ENCODE data around the gene TMEM108. TPM values are rescaled to one million over a fixed set of nuclear protein-coding genes. Genes with fewer than 3 reads are reported as not detected.

The TMEM108 gene
- total RNA-seq, 1 donor from 2014 or later, result 0.60 TPM

DNA sequence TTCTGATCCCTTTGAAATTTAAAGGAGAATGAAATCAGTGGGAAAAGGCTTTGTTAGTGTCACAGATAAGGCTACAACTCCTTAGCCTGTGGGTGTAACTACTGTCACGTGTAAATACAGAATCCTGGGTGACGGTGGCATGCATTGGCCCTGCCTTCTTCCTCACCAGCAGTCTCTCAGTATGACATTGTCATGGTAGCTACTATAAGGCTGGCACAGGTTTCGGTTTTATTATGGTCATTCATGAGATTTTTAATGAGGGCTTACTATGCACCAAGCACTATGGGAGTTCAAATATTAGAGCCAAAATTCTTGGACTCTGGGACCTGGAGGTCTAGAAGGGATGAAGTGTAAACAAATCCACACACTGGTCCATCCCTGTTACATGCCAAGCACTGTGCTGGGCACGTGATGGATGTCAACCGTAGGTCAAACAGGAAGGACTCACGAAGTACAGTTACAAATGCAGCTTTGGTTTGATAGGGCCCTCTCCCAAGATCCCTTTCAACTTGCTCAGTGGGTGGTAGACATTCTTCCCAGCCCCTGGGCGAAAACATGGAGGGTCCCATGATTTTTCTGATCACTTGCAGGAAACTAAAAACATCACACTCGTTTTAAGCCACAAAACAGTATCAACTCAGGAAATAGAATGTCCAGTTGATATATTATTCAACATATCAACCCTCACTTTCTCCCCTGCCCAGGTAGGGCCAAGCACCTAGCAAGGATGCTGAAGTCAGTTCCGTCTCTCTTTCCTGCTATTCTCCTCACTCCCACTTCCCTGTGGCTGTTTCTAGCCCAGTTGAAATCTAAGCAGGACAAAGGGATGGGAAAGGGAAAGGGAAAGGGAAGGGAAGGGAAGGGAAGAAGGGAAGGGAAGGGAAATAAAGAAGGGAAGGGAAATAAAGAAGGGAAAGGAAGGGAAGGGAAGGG lies 387.0 kb downstream of the TMEM108 start:
- peak; percentile 17 for ATAC-seq

- ATAC-seq, result no peak
These were observed 387.7 kb downstream of the TMEM108 start for GRCh38 chr3:133425898-133426297.

DNA sequence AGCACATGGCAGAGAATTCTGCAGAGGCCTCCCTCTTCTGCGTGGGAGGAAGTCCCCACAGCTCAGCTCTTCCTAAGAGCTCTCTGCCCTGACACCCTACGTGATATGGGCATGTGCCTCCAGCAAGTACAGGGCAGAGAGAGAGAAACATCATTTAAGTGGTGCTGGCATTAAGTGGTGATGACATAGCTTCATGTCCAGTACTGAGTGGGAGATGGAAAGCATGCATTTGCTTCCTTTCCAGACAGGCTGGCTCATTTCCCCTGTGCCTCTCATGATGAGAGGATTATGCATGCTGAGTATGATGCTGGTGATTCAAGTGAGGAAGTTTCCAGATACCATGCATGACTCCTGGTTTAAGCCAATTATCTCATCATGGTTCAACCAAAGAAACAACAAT lies 388.5 kb downstream of the TMEM108 start:
- peak; percentile 31 for ATAC-seq

- no peak for ATAC-seq
These were observed 390.4 kb downstream of the TMEM108 start for GRCh38 chr3:133428552-133428951.

DNA sequence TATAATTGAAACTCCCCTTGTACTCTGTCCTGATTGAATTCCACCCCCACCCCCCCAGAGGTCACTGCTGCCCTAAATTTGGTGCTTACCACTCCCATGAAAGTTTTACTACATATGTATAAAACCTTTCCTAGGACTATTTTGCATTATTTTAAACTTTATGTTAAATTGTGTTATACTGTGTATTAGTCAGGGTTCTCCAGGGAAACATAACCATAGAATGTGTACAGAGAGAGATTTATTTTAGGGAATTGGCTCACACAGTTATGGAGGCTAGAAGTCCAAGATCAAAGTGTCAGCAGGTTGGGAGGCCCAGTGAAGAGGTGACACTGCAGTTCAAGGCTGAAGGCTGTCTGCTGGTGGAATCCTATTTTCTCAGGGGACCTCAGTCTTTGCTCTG lies 390.9 kb downstream of the TMEM108 start:
- no peak for ATAC-seq

GRCh38 chr3:133439563-133439962 lies 401.4 kb downstream of the TMEM108 start:
- ATAC-seq, result no peak

DNA sequence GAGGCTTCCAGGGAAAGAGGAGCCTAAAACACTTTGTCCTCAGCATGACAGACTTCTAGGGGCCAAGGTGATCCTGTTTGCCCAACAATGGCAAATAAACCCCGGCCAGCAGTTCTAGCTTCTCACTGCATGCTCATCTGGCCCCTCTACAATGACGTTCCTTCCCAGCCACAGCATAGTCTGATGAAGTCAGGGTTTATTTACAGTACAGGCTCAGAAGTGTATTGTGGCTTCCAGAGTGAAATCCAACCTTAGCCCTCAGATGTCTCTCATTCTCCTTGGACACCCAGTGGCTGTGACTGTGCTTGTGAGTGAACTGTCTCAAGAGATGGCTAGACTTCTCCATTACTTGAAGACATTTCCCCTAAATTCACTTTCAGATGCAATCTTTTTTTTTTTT lies 402.5 kb downstream of the TMEM108 start:
- no peak for ATAC-seq

- ATAC-seq, result no peak
These were observed 403.7 kb downstream of the TMEM108 start for GRCh38 chr3:133441867-133442270.

GRCh38 chr3:133442518-133442917 lies 404.3 kb downstream of the TMEM108 start:
- no peak for ATAC-seq

DNA sequence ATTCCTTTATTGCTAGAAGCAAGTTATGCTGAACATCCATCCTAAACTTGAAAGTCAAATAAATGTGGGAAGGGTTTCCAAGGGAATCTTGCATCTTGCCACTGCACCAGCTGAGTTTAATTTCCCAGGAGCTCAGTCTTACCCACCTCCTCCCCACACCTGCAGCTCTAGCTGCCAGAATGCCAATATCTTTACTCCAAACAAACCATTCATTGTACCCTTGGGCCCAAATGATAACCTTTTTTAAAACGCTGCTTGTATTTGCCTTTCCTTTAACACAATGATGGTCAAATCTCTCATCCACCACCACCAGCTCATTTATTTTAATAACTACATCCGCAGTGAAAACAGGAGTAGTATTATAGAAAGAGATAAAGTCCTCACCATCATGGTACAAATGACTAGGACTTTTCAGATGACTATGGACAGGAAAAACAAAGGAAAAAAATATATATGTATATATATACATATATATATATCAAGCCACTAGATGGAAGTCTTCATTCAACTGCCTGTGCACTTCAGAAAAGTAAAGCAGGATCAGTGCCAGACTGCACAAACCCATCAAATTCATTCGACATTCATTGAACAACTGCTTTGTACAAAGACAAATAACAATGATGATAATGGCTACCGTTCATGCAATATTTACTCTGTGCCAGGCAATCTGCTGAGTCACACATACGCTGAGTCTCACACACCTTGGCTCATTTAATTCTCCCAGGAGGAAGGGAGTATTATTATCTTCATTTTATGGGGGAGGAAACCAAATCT lies 405.6 kb downstream of the TMEM108 start:
- peak; percentile 89 for ATAC-seq

GRCh38 chr3:133444423-133444774 lies 406.2 kb downstream of the TMEM108 start:
- ATAC-seq, result no peak

- no peak for ATAC-seq
These were observed 406.9 kb downstream of the TMEM108 start for GRCh38 chr3:133445108-133445507.

All from esophagus mucosa (tissue), 1 donor.